ENCODE measurements around the gene EPS8L2.

Gene EPS8L2

GRCh38 chr11:704228-704674 is 1.8 kb upstream of the EPS8L2 start:
- no peak for DNase-seq (ENCODE audit: low spot score)
- Histone ChIP-seq H3K27ac (peak overlapping the region in 1 of 2 donors; percentile 86), H3K4me3 (no peak overlapping the region)
- TF ChIP-seq CTCF (IDR thresholded peaks at IDR 0.05) = no peak

- H3K4me3 ChIP-seq = peak overlapping the region; percentile 83
These were observed 1.0 kb upstream of the EPS8L2 start for GRCh38 chr11:704781-705645.

GRCh38 chr11:706439-706956 is 467 bp downstream of the EPS8L2 start:
- no peak for TF ChIP-seq CTCF (IDR thresholded peaks at IDR 0.05)
- H3K4me3 ChIP-seq = peak overlapping the region; percentile 83
- DNase-seq (ENCODE audit: low spot score) = no peak
- peak overlapping the region; percentile 86 for H3K27ac ChIP-seq

More at GRCh38 chr11:704781-705645, 1.0 kb upstream of the EPS8L2 start:
- no peak for DNase-seq (ENCODE audit: low spot score)
- TF ChIP-seq CTCF (IDR thresholded peaks at IDR 0.05) = no peak
- H3K27ac ChIP-seq = peak overlapping the region; percentile 86

- Histone ChIP-seq H3K27ac (peak overlapping the region; percentile 86), H3K4me3 (peak overlapping the region; percentile 83)
- no peak for TF ChIP-seq CTCF (IDR thresholded peaks at IDR 0.05)
- DNase-seq (ENCODE audit: low spot score) = peak; percentile 73
These were observed 1.2 kb downstream of the EPS8L2 start for GRCh38 chr11:706957-707816.

- peak overlapping the region; percentile 83 for H3K4me3 ChIP-seq
- DNase-seq (ENCODE audit: low spot score) = no peak
These were observed 1.9 kb downstream of the EPS8L2 start for GRCh38 chr11:707817-708420.

More at GRCh38 chr11:707817-708420, 1.9 kb downstream of the EPS8L2 start:
- peak overlapping the region; percentile 86 for H3K27ac ChIP-seq
- no peak for TF ChIP-seq CTCF (IDR thresholded peaks at IDR 0.05)
